Measurements from ENCODE around the gene PCSK9. TPM values are rescaled to one million over a fixed set of nuclear protein-coding genes. Genes with fewer than 3 reads are reported as not detected.

Gene PCSK9
- total RNA-seq, 2 experiments from 2014 or later, result not detected

- CTCF ChIA-PET, result interaction anchor here (0.9 to 6.4 kb wide), 5 partner anchors 8 to 53 kb away, joined by 3 to 119 read pairs (median 7); no protein-coding TSS in a partner anchor
- no peaks in the 10 kb centered on the region for H3K36me3 Mint-ChIP-seq (ENCODE audit: low read depth)
- DNase-seq, result no peak
- POLR2A ChIA-PET, result no interaction called here
- ATAC-seq, result no peak
- H3K4me1 Mint-ChIP-seq (ENCODE audit: low read depth), result peaks cover 39% of the 10 kb centered on the region
- no peaks in the 10 kb centered on the region for H3K9me3 Mint-ChIP-seq (ENCODE audit: insufficient read depth)
- H3K4me3 Mint-ChIP-seq, result no peak overlapping the region
- H3K27ac Mint-ChIP-seq, result no peak overlapping the region
- peaks cover 32% of the 10 kb centered on the region for H3K27me3 Mint-ChIP-seq (ENCODE audit: low read depth)
Measured at GRCh38 chr1:54997711-54997986, 41.7 kb upstream of the PCSK9 start.

- H3K27me3 Mint-ChIP-seq (ENCODE audit: low read depth), result peaks cover 32% of the 10 kb centered on the region
- H3K4me3 Mint-ChIP-seq, result no peak overlapping the region
- no peak for DNase-seq
- H3K27ac Mint-ChIP-seq, result no peak overlapping the region
- CTCF ChIA-PET, result interaction anchor here (0.9 to 6.4 kb wide), 3 partner anchors 9 to 53 kb away, joined by 3 to 119 read pairs (median 78); no protein-coding TSS in a partner anchor
- POLR2A ChIA-PET, result no interaction called here
- no peak for ATAC-seq
- peaks cover 36% of the 10 kb centered on the region for H3K4me1 Mint-ChIP-seq (ENCODE audit: low read depth)
- no peaks in the 10 kb centered on the region for H3K36me3 Mint-ChIP-seq (ENCODE audit: low read depth)
- H3K9me3 Mint-ChIP-seq (ENCODE audit: insufficient read depth), result no peaks in the 10 kb centered on the region
Measured at GRCh38 chr1:54998100-54998499, 41.2 kb upstream of the PCSK9 start.

- ATAC-seq, result no peak
- Mint-ChIP-seq H3K27ac (no peak within 1 kb of the TSS), H3K36me3 (ENCODE audit: low read depth) (no peaks in the 10 kb centered on the region), H3K4me1 (ENCODE audit: low read depth) (peaks cover 36% of the 10 kb centered on the region), H3K9me3 (ENCODE audit: insufficient read depth) (no peaks in the 10 kb centered on the region), H3K27me3 (ENCODE audit: low read depth) (peaks cover 32% of the 10 kb centered on the region), H3K4me3 (no peak within 1 kb of the TSS)
- POLR2A ChIA-PET, result no interaction called here
- CTCF ChIA-PET, result interaction anchor here (1.7 to 6.4 kb wide), 3 partner anchors 24 to 54 kb away, joined by 4 to 119 read pairs (median 78); no protein-coding TSS in a partner anchor
- no peak for DNase-seq
Measured at GRCh38 chr1:54998677-54999076, 40.7 kb upstream of the PCSK9 start, which contains the start of gene BSND. TSS of gene BSND (plus strand) at chr1:54998933. CDS start at chr1:54999187, 254 bp downstream.

GRCh38 chr1:55000110-55001085, 39.0 kb upstream of the PCSK9 start:
- Mint-ChIP-seq H3K9me3 (ENCODE audit: insufficient read depth) (no peaks in the 10 kb centered on the region), H3K27ac (no peak overlapping the region), H3K27me3 (ENCODE audit: low read depth) (peaks cover 23% of the 10 kb centered on the region), H3K36me3 (ENCODE audit: low read depth) (no peaks in the 10 kb centered on the region), H3K4me3 (no peak overlapping the region), H3K4me1 (ENCODE audit: low read depth) (peaks cover 21% of the 10 kb centered on the region)
- ChIA-PET CTCF (interaction anchor here (1.6 to 6.4 kb wide), 4 partner anchors 22 to 56 kb away, joined by 4 to 119 read pairs (median 14); no protein-coding TSS in a partner anchor), POLR2A (no interaction called here)
- ATAC-seq (no peak), DNase-seq (no peak)

- POLR2A ChIA-PET, result no interaction called here
- peaks cover 11% of the 10 kb centered on the region for H3K4me1 Mint-ChIP-seq (ENCODE audit: low read depth)
Measured at GRCh38 chr1:55001311-55001710, 38.0 kb upstream of the PCSK9 start.

GRCh38 chr1:55002686-55003085, 36.7 kb upstream of the PCSK9 start:
- Mint-ChIP-seq H3K27me3 (ENCODE audit: low read depth) (peaks cover 6% of the 10 kb centered on the region), H3K4me1 (ENCODE audit: low read depth) (no peaks in the 10 kb centered on the region), H3K9me3 (ENCODE audit: insufficient read depth) (no peaks in the 10 kb centered on the region), H3K27ac (no peak overlapping the region), H3K36me3 (ENCODE audit: low read depth) (no peaks in the 10 kb centered on the region), H3K4me3 (no peak overlapping the region)
- no peak for DNase-seq
- no peak for ATAC-seq
- ChIA-PET CTCF (interaction anchor here (0.7 to 3.5 kb wide), 3 partner anchors 11 to 58 kb away, joined by 3 to 23 read pairs (median 6); no protein-coding TSS in a partner anchor), POLR2A (no interaction called here)

More at GRCh38 chr1:55001311-55001710, 38.0 kb upstream of the PCSK9 start:
- CTCF ChIA-PET, result interaction anchor here (1.0 to 3.5 kb wide), 2 partner anchors 15 to 56 kb away, joined by 4 to 23 read pairs; no protein-coding TSS in a partner anchor
- peaks cover 14% of the 10 kb centered on the region for H3K27me3 Mint-ChIP-seq (ENCODE audit: low read depth)
- H3K4me3 Mint-ChIP-seq, result no peak overlapping the region
- DNase-seq (no peak), ATAC-seq (no peak)
- no peaks in the 10 kb centered on the region for H3K36me3 Mint-ChIP-seq (ENCODE audit: low read depth)
- H3K9me3 Mint-ChIP-seq (ENCODE audit: insufficient read depth), result no peaks in the 10 kb centered on the region
- no peak overlapping the region for H3K27ac Mint-ChIP-seq

GRCh38 chr1:55005351-55006140, 33.8 kb upstream of the PCSK9 start:
- CTCF ChIA-PET, result interaction anchor here (0.7 kb wide), 1 partner anchor 9 kb away, joined by 3 read pairs; no protein-coding TSS in a partner anchor
- H3K4me1 Mint-ChIP-seq (ENCODE audit: low read depth), result no peaks in the 10 kb centered on the region
- H3K4me3 Mint-ChIP-seq, result no peak overlapping the region
- H3K9me3 Mint-ChIP-seq (ENCODE audit: insufficient read depth), result no peaks in the 10 kb centered on the region
- DNase-seq, result no peak
- peaks cover 2% of the 10 kb centered on the region for H3K27me3 Mint-ChIP-seq (ENCODE audit: low read depth)
- POLR2A ChIA-PET, result no interaction called here
- peak; percentile 44 for ATAC-seq
- H3K36me3 Mint-ChIP-seq (ENCODE audit: low read depth), result no peaks in the 10 kb centered on the region
- no peak overlapping the region for H3K27ac Mint-ChIP-seq

- ATAC-seq (no peak), DNase-seq (no peak)
- ChIA-PET CTCF (interaction anchor here (1.3 kb wide), 1 partner anchor 15 kb away, joined by 6 read pairs; no protein-coding TSS in a partner anchor), POLR2A (no interaction called here)
- Mint-ChIP-seq H3K9me3 (ENCODE audit: insufficient read depth) (no peaks in the 10 kb centered on the region), H3K4me1 (ENCODE audit: low read depth) (no peaks in the 10 kb centered on the region), H3K4me3 (no peak overlapping the region), H3K27me3 (ENCODE audit: low read depth) (peaks cover 2% of the 10 kb centered on the region), H3K36me3 (ENCODE audit: low read depth) (no peaks in the 10 kb centered on the region), H3K27ac (no peak overlapping the region)
Measured at GRCh38 chr1:55006931-55007330, 32.4 kb upstream of the PCSK9 start.

- no peak overlapping the region for H3K4me3 Mint-ChIP-seq
- DNase-seq, result no peak
- H3K36me3 Mint-ChIP-seq (ENCODE audit: low read depth), result no peaks in the 10 kb centered on the region
- H3K27me3 Mint-ChIP-seq (ENCODE audit: low read depth), result peaks cover 4% of the 10 kb centered on the region
- ATAC-seq, result no peak
- no peaks in the 10 kb centered on the region for H3K4me1 Mint-ChIP-seq (ENCODE audit: low read depth)
- ChIA-PET POLR2A (no interaction called here), CTCF (interaction anchor here (1.9 kb wide), 1 partner anchor 12 kb away, joined by 7 read pairs; no protein-coding TSS in a partner anchor)
- no peak overlapping the region for H3K27ac Mint-ChIP-seq
- H3K9me3 Mint-ChIP-seq (ENCODE audit: insufficient read depth), result no peaks in the 10 kb centered on the region
Measured at GRCh38 chr1:55007625-55008024, 31.7 kb upstream of the PCSK9 start.

- peaks cover 12% of the 10 kb centered on the region for H3K27me3 Mint-ChIP-seq (ENCODE audit: low read depth)
- H3K27ac Mint-ChIP-seq, result no peak overlapping the region
- H3K4me1 Mint-ChIP-seq (ENCODE audit: low read depth), result no peaks in the 10 kb centered on the region
- DNase-seq (no peak), ATAC-seq (no peak)
- H3K36me3 Mint-ChIP-seq (ENCODE audit: low read depth), result no peaks in the 10 kb centered on the region
- no peaks in the 10 kb centered on the region for H3K9me3 Mint-ChIP-seq (ENCODE audit: insufficient read depth)
- H3K4me3 Mint-ChIP-seq, result no peak overlapping the region
- POLR2A ChIA-PET, result no interaction called here
- CTCF ChIA-PET, result interaction anchor here (1.3 kb wide), 1 partner anchor 63 kb away, joined by 3 read pairs; no protein-coding TSS in a partner anchor
Measured at GRCh38 chr1:55010194-55010886, 29.0 kb upstream of the PCSK9 start.

- Mint-ChIP-seq H3K27ac (no peak overlapping the region), H3K27me3 (ENCODE audit: low read depth) (peaks cover 13% of the 10 kb centered on the region), H3K9me3 (ENCODE audit: insufficient read depth) (no peaks in the 10 kb centered on the region), H3K4me1 (ENCODE audit: low read depth) (no peaks in the 10 kb centered on the region), H3K4me3 (no peak overlapping the region), H3K36me3 (ENCODE audit: low read depth) (no peaks in the 10 kb centered on the region)
- ChIA-PET POLR2A (no interaction called here), CTCF (interaction anchor here (1.3 kb wide), 1 partner anchor 64 kb away, joined by 3 read pairs; no protein-coding TSS in a partner anchor)
- DNase-seq, result peak; percentile 40
- ATAC-seq, result no peak
Measured at GRCh38 chr1:55010887-55011217, 28.5 kb upstream of the PCSK9 start.
